ENCODE results near the gene ZMIZ2.
"Not testable (repeated sequence)": the region's sequence is repeated elsewhere in the genome, so short reads cannot be mapped to it uniquely, and the experiment has no call there.

The ZMIZ2 gene

GRCh38 chr7:44796504-44797328 is 48.1 kb downstream of the ZMIZ2 start, which contains the start of gene PPIA:
Gene PPIA (plus strand): TSS chr7:44796681. CDS start chr7:44796725, 44 bp downstream.
- H3K4me3 ChIP-seq (ENCODE audit: low read depth, low read length), result peak within 1 kb of the TSS; percentile 99
- no peak for TF ChIP-seq CTCF (IDR thresholded peaks at IDR 0.05; ENCODE audit: insufficient read depth, low read depth, low read length, missing control alignments)
- peak; percentile 100 for DNase-seq (ENCODE audit: low read depth)

- peak; percentile 94 for DNase-seq (ENCODE audit: low read depth)
- H3K4me3 ChIP-seq (ENCODE audit: low read depth, low read length), result peak overlapping the region; percentile 99
- peak; percentile 52 for TF ChIP-seq CTCF (IDR thresholded peaks at IDR 0.05; ENCODE audit: insufficient read depth, low read depth, low read length, missing control alignments)
These were observed 48.9 kb downstream of the ZMIZ2 start for GRCh38 chr7:44797329-44798258.

GRCh38 chr7:44798649-44799305 is 50.1 kb downstream of the ZMIZ2 start:
- peak overlapping the region; percentile 99 for H3K4me3 ChIP-seq (ENCODE audit: low read depth, low read length)
- TF ChIP-seq CTCF (IDR thresholded peaks at IDR 0.05; ENCODE audit: insufficient read depth, low read depth, low read length, missing control alignments), result no peak
- no peak for DNase-seq (ENCODE audit: low read depth)

DNA sequence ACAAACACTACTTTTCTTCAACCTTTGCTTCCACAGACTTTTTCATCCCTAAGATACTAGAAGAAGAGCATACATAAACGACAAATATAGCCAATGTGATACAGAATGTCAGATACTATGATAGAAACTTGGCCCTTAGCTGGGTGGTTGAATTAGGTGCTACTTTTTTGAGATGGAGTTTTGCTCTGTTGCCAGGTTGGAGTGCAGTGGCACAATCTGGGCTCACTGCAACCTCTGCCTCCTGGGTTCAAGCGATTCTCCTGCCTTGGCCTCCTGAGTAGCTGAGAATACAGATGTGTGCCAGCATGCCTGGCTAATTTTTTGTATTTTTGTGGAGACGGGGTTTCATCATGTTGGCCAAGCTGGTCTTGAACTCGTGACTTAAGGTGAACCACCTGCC is 51.3 kb downstream of the ZMIZ2 start:
- TF ChIP-seq CTCF (IDR thresholded peaks at IDR 0.05; ENCODE audit: insufficient read depth, low read depth, low read length, missing control alignments), result no peak
- no peak for DNase-seq (ENCODE audit: low read depth)
- no peak overlapping the region for H3K4me3 ChIP-seq (ENCODE audit: low read depth, low read length)

- TF ChIP-seq CTCF (IDR thresholded peaks at IDR 0.05; ENCODE audit: insufficient read depth, low read depth, low read length, missing control alignments), result no peak
- no peak for DNase-seq (ENCODE audit: low read depth)
- no peak overlapping the region for H3K4me3 ChIP-seq (ENCODE audit: low read depth, low read length)
These were observed 53.2 kb downstream of the ZMIZ2 start for GRCh38 chr7:44801890-44802289.

DNA sequence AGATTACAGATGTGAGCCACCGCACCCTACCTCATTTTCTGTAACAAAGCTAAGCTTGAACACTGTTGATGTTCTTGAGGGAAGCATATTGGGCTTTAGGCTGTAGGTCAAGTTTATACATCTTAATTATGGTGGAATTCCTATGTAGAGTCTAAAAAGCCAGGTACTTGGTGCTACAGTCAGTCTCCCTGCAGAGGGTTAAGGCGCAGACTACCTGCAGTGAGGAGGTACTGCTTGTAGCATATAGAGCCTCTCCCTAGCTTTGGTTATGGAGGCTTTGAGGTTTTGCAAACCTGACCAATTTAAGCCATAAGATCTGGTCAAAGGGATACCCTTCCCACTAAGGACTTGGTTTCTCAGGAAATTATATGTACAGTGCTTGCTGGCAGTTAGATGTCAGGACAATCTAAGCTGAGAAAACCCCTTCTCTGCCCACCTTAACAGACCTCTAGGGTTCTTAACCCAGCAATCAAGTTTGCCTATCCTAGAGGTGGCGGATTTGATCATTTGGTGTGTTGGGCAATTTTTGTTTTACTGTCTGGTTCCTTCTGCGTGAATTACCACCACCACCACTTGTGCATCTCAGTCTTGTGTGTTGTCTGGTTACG is 53.9 kb downstream of the ZMIZ2 start:
- TF ChIP-seq CTCF (IDR thresholded peaks at IDR 0.05; ENCODE audit: insufficient read depth, low read depth, low read length, missing control alignments), result no peak
- no peak for DNase-seq (ENCODE audit: low read depth)
- no peak overlapping the region for H3K4me3 ChIP-seq (ENCODE audit: low read depth, low read length)

DNA sequence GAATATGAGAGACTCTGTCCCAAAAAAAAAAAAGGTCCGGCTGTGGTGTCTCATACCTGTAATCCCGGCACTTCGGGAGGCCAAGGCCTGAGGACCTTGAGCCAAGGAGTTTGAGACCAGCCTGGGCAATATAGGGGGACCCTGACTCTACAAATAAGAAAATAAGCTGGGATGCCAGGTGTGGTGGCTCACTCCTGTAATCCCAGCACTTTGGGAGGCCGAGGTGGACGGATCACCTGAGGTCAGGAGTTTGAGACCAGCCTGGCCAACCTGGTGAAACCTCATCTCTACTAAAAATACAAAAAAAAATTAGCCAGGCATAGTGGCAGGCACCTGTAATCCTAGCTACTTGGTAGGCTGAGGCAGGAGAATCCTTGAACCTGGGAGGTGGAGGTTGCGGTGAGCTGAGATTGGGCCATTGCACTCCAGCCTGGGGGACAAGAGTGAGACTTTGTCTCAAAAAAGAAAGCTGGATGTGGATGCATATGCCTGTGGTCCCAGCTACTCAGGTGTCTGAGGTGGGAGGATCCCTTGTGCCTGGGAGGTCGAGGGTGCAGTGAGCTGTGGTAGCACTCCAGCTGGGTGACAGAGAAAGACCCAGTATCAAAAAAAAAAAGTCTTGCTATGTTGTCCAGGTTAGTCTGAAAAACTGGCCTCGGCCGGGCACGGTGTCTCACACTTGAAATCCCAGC is 55.3 kb downstream of the ZMIZ2 start:
- H3K4me3 ChIP-seq (ENCODE audit: low read depth, low read length), result not testable (repeated sequence)
- DNase-seq (ENCODE audit: low read depth), result peak; percentile 34
